Activated T-helper 1 cell treated with anti-CD3 and anti-CD28 coated beads, Interleukin-2, amount 50 U/mL, for 16 hours (primary cell): Measurements from ENCODE around the gene RDH12.
"Not testable (repeated sequence)": the region's sequence is repeated elsewhere in the genome, so short reads cannot be mapped to it uniquely, and the experiment has no call there.

ENCODE experiments used
- DNase-seq, 2 donors: peaks; one replicate each; pipeline ENCODE4 v3.0.0-alpha.2; 2020; ENCODE audit warnings: low read depth in 1 of 2, low spot score in 1 of 2

The RDH12 gene

GRCh38 chr14:67701492-67701891 lies at the start of gene RDH12:
RDH12 (plus strand) TSS chr14:67701886; CDS start chr14:67722643, 20,757 bp downstream.
- DNase-seq: not testable (repeated sequence)

- DNase-seq: no peak
These were observed 49.5 kb upstream of the RDH12 start for GRCh38 chr14:67652189-67652588.

GRCh38 chr14:67653651-67654280 lies 47.9 kb upstream of the RDH12 start:
- DNase-seq: no peak

GRCh38 chr14:67663633-67664032 lies 38.1 kb upstream of the RDH12 start:
- DNase-seq: no peak

- DNase-seq: no peak
These were observed 35.8 kb upstream of the RDH12 start for GRCh38 chr14:67665868-67666267.

- no peak for DNase-seq
These were observed 34.8 kb upstream of the RDH12 start for GRCh38 chr14:67666750-67667449.

GRCh38 chr14:67668559-67668958 lies 33.1 kb upstream of the RDH12 start:
- no peak for DNase-seq

- no peak for DNase-seq
These were observed 28.2 kb upstream of the RDH12 start for GRCh38 chr14:67673451-67673850.

GRCh38 chr14:67674139-67674479 lies 27.6 kb upstream of the RDH12 start:
- peak; percentile 15 to 33 for DNase-seq

- peak; percentile 54 to 64 for DNase-seq
These were observed 27.0 kb upstream of the RDH12 start, which contains the start of gene VTI1B for GRCh38 chr14:67674480-67675218. VTI1B (minus strand) TSS chr14:67674632; CDS start chr14:67674489, 143 bp downstream.

GRCh38 chr14:67675219-67675582 lies 26.5 kb upstream of the RDH12 start:
- no peak for DNase-seq

GRCh38 chr14:67679006-67679405 lies 22.7 kb upstream of the RDH12 start:
- no peak for DNase-seq

GRCh38 chr14:67680121-67680602 lies 21.5 kb upstream of the RDH12 start:
- DNase-seq: no peak

GRCh38 chr14:67680941-67681340 lies 20.7 kb upstream of the RDH12 start:
- no peak for DNase-seq

GRCh38 chr14:67683842-67684241 lies 17.8 kb upstream of the RDH12 start:
- DNase-seq: no peak

GRCh38 chr14:67690011-67690410 lies 11.7 kb upstream of the RDH12 start:
- no peak for DNase-seq

GRCh38 chr14:67694791-67695393 lies 6.8 kb upstream of the RDH12 start:
- DNase-seq: peak in 1 of 2 donors; percentile 47

GRCh38 chr14:67695394-67695949 lies 6.2 kb upstream of the RDH12 start, which contains the start of gene RDH11:
RDH11 (minus strand) TSS chr14:67695764; CDS start chr14:67695703, 61 bp downstream.
- DNase-seq: peak; percentile 55 to 67

GRCh38 chr14:67697006-67697405 lies 4.7 kb upstream of the RDH12 start:
- DNase-seq: no peak

- DNase-seq: no peak
These were observed 3.5 kb upstream of the RDH12 start for GRCh38 chr14:67698179-67698578.

GRCh38 chr14:67703997-67704396 lies 2.3 kb downstream of the RDH12 start:
- DNase-seq: no peak
